ENCODE measurements around the gene NDST1. TPM values are rescaled to one million over a fixed set of nuclear protein-coding genes. Genes with fewer than 3 reads are reported as not detected.

Gene NDST1
- total RNA-seq, 1 experiment from 2014 or later: 33.1 TPM

GRCh38 chr5:150573867-150574817 lies 66.2 kb downstream of the NDST1 start:
- ChIA-PET CTCF (interaction anchor here (1.1 kb wide), 1 partner anchor 9 kb away, joined by 5 read pairs; no protein-coding TSS in a partner anchor), RAD21 (ENCODE audit: low non-redundant PET in 1 of 2, low total read pairs in 2 of 2, uncharacterized antibody in 2 of 2, unreplicated experiment in 2 of 2) (no interaction called here), POLR2A (no interaction called here)
- Histone ChIP-seq H3K27ac (ENCODE audit: low read depth, low read length) (no peak overlapping the region), H3K4me1 (ENCODE audit: control insufficient read depth in 1 of 2, insufficient read depth in 2 of 2, low read length in 2 of 2) (no peaks in the 10 kb centered on the region), H3K9ac (ENCODE audit: low read length) (no peak overlapping the region), H3K9me2 (ENCODE audit: insufficient read depth) (no peaks in the 10 kb centered on the region), H2AFZ (ENCODE audit: low read depth, low read length, poor library complexity, severe bottlenecking) (no peak overlapping the region), H3K27me3 (ENCODE audit: insufficient read depth, low read length) (no peaks in the 10 kb centered on the region), H3K9me3 (ENCODE audit: control insufficient read depth in 1 of 2, insufficient read depth in 1 of 2, low read depth in 1 of 2, low read length in 2 of 2) (no peaks in the 10 kb centered on the region), H3K4me2 (ENCODE audit: low read length) (no peak overlapping the region), H3K79me2 (ENCODE audit: insufficient read depth, low read length) (no peaks in the 10 kb centered on the region), H4K20me1 (ENCODE audit: insufficient read depth) (no peaks in the 10 kb centered on the region), H3K36me3 (ENCODE audit: control insufficient read depth in 1 of 2, insufficient read depth in 2 of 2, low read length in 2 of 2) (no peaks in the 10 kb centered on the region), H3K4me3 (replicated peaks in 1 of 2; ENCODE audit: low read depth in 1 of 2, low read length in 2 of 2) (no peak overlapping the region)
- ATAC-seq (peak; percentile 85), DNase-seq (ENCODE audit: low read depth, low spot score) (no peak)
- TF ChIP-seq CTCF (IDR thresholded peaks at IDR 0.05 in 2 of 3, conservative IDR thresholded peaks at IDR 0.05 in 1 of 3; ENCODE audit: borderline replicate concordance in 1 of 3, insufficient read depth in 1 of 3, low read depth in 2 of 3, low read length in 2 of 3): peak in 2 of 3 experiments; percentile 26 to 46; a peak in 4 of 6 replicates
- TF ChIP-seq EZH2phosphoT487 (IDR thresholded peaks at IDR 0.05; ENCODE audit: borderline replicate concordance): no peak
- TF ChIP-seq SP1 (IDR thresholded peaks at IDR 0.05; ENCODE audit: low read depth): no peak
- no peak for TF ChIP-seq TCF7L2 (IDR thresholded peaks at IDR 0.05; ENCODE audit: borderline replicate concordance, extremely low read depth, insufficient read depth, insufficient read length)
- TF ChIP-seq, protein P1, sequence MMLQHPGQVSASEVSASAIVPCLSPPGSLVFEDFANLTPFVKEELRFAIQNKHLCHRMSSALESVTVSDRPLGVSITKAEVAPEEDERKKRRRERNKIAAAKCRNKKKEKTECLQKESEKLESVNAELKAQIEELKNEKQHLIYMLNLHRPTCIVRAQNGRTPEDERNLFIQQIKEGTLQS (IDR thresholded peaks at IDR 0.05): no peak
- BruUV-seq (replicated peaks): no TSS peak
- intact Hi-C loops (cut with micrococcal nuclease): no loop called here
